Astrocyte (in vitro differentiated cells and primary cell): ENCODE measurements around the gene EGFLAM. TPM values are rescaled to one million over a fixed set of nuclear protein-coding genes. Genes with fewer than 3 reads are reported as not detected.

Source experiments
- DNase-seq: peaks from one replicate; pipeline ENCODE4 v3.0.0-alpha.2; 2010; ENCODE audit warnings: low read depth
- FAIRE-seq: peaks from 2 replicates; lab custom pipeline; 2011; peaks lifted over from hg19 to GRCh38; lab: Jason Lieb, UNC
- H2AFZ ChIP-seq: 2 replicates; pipeline ENCODE4 v1.6.0; 2012; ENCODE audit warnings: low read depth, low read length, inconsistent platforms
- H3K27ac ChIP-seq: 2 replicates; pipeline ENCODE4 v1.5.1; 2011; ENCODE audit warnings: low read depth, low read length, inconsistent platforms
- H3K27me3 ChIP-seq: 2 replicates; pipeline ENCODE4 v1.6.0; 2011; ENCODE audit warnings: low read length, inconsistent platforms; ENCODE audit not compliant: insufficient read depth
- H3K36me3 ChIP-seq: 2 replicates; pipeline ENCODE4 v1.5.1; 2011; ENCODE audit warnings: low read length, inconsistent platforms; ENCODE audit not compliant: insufficient read depth
- H3K4me1 ChIP-seq: 2 replicates; pipeline ENCODE4 v1.5.1; 2011; ENCODE audit warnings: low read length, inconsistent platforms; ENCODE audit not compliant: insufficient read depth
- H3K4me2 ChIP-seq: 2 replicates; pipeline ENCODE4 v1.6.0; 2012; ENCODE audit warnings: low read length, inconsistent platforms
- H3K4me3 ChIP-seq: 2 replicates; pipeline ENCODE4 v1.5.1; 2011; ENCODE audit warnings: low read depth, mild to moderate bottlenecking, low read length, inconsistent platforms; ENCODE audit not compliant: insufficient read depth
- H3K79me2 ChIP-seq: 2 replicates; pipeline ENCODE4 v1.6.0; 2012; ENCODE audit warnings: mild to moderate bottlenecking, low read length, inconsistent platforms; ENCODE audit not compliant: insufficient read depth
- H3K9ac ChIP-seq: 2 replicates; pipeline ENCODE4 v1.6.0; 2012; ENCODE audit warnings: mild to moderate bottlenecking, low read length, inconsistent platforms
- H3K9me3 ChIP-seq: 2 replicates; pipeline ENCODE4 v1.5.1; 2012; ENCODE audit warnings: low read depth, mild to moderate bottlenecking, low read length, inconsistent platforms; ENCODE audit not compliant: insufficient read depth
- H4K20me1 ChIP-seq: 2 replicates; pipeline ENCODE4 v1.6.0; 2012; ENCODE audit warnings: low read length, inconsistent platforms; ENCODE audit not compliant: insufficient read depth
- H3K27ac Mint-ChIP-seq: one replicate; pipeline ENCODE4 v1.8.0; 2021; ENCODE audit warnings: mild to moderate bottlenecking, mixed read lengths; ENCODE audit not compliant: unreplicated experiment
- H3K27me3 Mint-ChIP-seq: one replicate; pipeline ENCODE4 v1.8.0; 2021; ENCODE audit warnings: low read depth, mixed read lengths; ENCODE audit not compliant: unreplicated experiment
- H3K36me3 Mint-ChIP-seq: one replicate; pipeline ENCODE4 v1.8.0; 2021; ENCODE audit warnings: low read depth, mixed read lengths; ENCODE audit not compliant: unreplicated experiment
- H3K4me1 Mint-ChIP-seq: one replicate; pipeline ENCODE4 v1.8.0; 2021; ENCODE audit warnings: low read depth, mixed read lengths; ENCODE audit not compliant: unreplicated experiment
- H3K4me3 Mint-ChIP-seq: one replicate; pipeline ENCODE4 v1.8.0; 2021; ENCODE audit warnings: mild to moderate bottlenecking, moderate library complexity, mixed read lengths; ENCODE audit not compliant: unreplicated experiment
- H3K9me3 Mint-ChIP-seq: one replicate; pipeline ENCODE4 v1.8.0; 2021; ENCODE audit warnings: mild to moderate bottlenecking, mixed read lengths; ENCODE audit not compliant: unreplicated experiment
- EZH2 ChIP-seq: IDR thresholded peaks from 2 replicates; pipeline ENCODE4 v1.6.1; 2012; ENCODE audit warnings: mild to moderate bottlenecking, low read length, inconsistent platforms; ENCODE audit not compliant: insufficient read depth
- total RNA-seq: library from RNA; stranded (reverse); gene quantifications from 2 replicates; pipeline ENCODE4 v1.2.1, GENCODE V29; 2021
- TF ChIP-seq, protein P1 (sequence below): IDR thresholded peaks from 2 replicates; pipeline ENCODE4 v1.5.1; 2011; ENCODE audit warnings: low read depth, mild to moderate bottlenecking, inconsistent platforms, low read length, moderate library complexity; ENCODE audit not compliant: insufficient read depth

Gene EGFLAM
- total RNA-seq, 1 donor from 2014 or later: 1.0 TPM

DNA sequence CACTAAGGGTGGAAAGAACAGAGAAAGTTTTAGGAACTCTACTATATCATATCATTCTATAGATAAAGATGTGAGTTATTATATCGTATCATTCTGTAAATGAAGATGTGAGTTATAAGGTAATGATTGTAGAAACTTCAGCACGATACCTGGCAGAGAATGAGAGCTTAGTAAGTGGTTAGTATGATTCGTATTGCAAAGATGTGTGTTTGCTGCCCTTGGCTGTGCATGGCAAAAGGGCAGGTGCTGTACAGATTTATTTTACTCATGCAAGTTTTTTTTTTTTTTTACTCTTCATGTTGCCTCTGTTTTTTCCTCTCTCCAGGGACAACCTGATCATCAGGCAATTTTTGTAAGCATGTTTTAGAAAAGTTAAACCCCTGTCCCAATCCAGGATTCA, 83.3 kb downstream of the EGFLAM start:
- DNase-seq (no peak), FAIRE-seq (no peak)
- Mint-ChIP-seq H3K27me3 (peaks cover 3% of the 10 kb centered on the region), H3K27ac (no peak overlapping the region), H3K4me3 (no peak overlapping the region), H3K9me3 (no peaks in the 10 kb centered on the region), H3K4me1 (peaks cover 22% of the 10 kb centered on the region), H3K36me3 (no peaks in the 10 kb centered on the region)
- no peak overlapping the region for H3K9ac ChIP-seq
- H3K36me3 ChIP-seq: no peaks in the 10 kb centered on the region
- H3K4me3 ChIP-seq: no peak overlapping the region
- no peaks in the 10 kb centered on the region for H3K4me1 ChIP-seq
- no peaks in the 10 kb centered on the region for H4K20me1 ChIP-seq
- no peaks in the 10 kb centered on the region for H3K79me2 ChIP-seq
- H3K4me2 ChIP-seq: no peak overlapping the region
- H3K27ac ChIP-seq: no peak overlapping the region
- TF ChIP-seq EZH2: no peak
- TF ChIP-seq, protein P1, sequence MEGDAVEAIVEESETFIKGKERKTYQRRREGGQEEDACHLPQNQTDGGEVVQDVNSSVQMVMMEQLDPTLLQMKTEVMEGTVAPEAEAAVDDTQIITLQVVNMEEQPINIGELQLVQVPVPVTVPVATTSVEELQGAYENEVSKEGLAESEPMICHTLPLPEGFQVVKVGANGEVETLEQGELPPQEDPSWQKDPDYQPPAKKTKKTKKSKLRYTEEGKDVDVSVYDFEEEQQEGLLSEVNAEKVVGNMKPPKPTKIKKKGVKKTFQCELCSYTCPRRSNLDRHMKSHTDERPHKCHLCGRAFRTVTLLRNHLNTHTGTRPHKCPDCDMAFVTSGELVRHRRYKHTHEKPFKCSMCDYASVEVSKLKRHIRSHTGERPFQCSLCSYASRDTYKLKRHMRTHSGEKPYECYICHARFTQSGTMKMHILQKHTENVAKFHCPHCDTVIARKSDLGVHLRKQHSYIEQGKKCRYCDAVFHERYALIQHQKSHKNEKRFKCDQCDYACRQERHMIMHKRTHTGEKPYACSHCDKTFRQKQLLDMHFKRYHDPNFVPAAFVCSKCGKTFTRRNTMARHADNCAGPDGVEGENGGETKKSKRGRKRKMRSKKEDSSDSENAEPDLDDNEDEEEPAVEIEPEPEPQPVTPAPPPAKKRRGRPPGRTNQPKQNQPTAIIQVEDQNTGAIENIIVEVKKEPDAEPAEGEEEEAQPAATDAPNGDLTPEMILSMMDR: no peak
- H2AFZ ChIP-seq: no peak overlapping the region
- no peaks in the 10 kb centered on the region for H3K9me3 ChIP-seq
- peaks cover 9% of the 10 kb centered on the region for H3K27me3 ChIP-seq

DNA sequence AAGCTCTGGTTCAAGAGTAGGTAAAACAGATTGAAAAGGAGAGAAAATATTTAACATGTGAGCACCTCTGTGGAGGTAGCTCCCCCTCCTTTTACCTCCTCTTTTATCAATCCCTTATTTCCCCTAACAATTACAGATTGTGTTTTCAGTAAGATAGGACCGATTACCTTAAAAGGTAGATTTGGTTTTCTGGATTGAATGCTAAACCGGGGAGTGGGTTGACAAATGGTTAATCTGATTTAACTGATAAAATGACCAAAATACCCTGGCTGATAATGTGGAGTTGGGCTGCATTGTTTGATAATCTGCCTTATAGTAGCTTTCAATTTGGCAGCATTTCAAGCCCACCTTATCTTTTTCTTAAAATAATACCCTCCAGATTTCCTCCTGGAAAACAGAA, 83.9 kb downstream of the EGFLAM start:
- FAIRE-seq: no peak

DNA sequence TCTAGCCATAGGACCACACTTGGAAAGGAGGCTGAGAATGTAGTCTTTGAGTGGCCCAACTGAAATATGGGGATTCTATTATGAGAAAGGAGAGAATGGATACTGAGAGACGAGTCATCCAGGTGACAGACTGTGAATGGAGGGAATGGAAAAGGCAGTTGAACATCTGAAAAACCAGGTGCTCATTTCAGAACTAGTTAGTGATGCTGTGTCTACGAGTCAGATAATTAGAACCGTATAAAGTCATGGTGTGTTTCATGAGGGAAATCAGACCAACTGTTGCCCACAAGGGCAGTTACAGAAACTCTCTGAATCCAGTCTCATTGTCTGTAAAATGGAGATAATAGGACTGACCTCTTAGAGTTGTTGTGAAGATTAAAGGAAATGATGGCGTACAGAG, 86.5 kb downstream of the EGFLAM start:
- Histone ChIP-seq H3K4me1 (no peaks in the 10 kb centered on the region), H4K20me1 (no peaks in the 10 kb centered on the region), H3K79me2 (no peaks in the 10 kb centered on the region), H3K27me3 (peaks cover 9% of the 10 kb centered on the region), H3K9ac (no peak overlapping the region), H3K4me3 (no peak overlapping the region), H3K4me2 (no peak overlapping the region), H3K27ac (no peak overlapping the region), H2AFZ (no peak overlapping the region), H3K36me3 (no peaks in the 10 kb centered on the region), H3K9me3 (no peaks in the 10 kb centered on the region)
- DNase-seq (no peak), FAIRE-seq (no peak)
- no peaks in the 10 kb centered on the region for H3K36me3 Mint-ChIP-seq
- no peak overlapping the region for H3K4me3 Mint-ChIP-seq
- H3K4me1 Mint-ChIP-seq: peaks cover 20% of the 10 kb centered on the region
- TF ChIP-seq, protein P1: no peak
- no peak for TF ChIP-seq EZH2
- peaks cover 10% of the 10 kb centered on the region for H3K9me3 Mint-ChIP-seq
- H3K27ac Mint-ChIP-seq: no peak overlapping the region
- H3K27me3 Mint-ChIP-seq: peaks cover 6% of the 10 kb centered on the region

More for the DNA sequence above, 83.9 kb downstream of the EGFLAM start:
- H3K4me1 Mint-ChIP-seq: peaks cover 26% of the 10 kb centered on the region
- H3K79me2 ChIP-seq: no peaks in the 10 kb centered on the region
- no peak overlapping the region for H2AFZ ChIP-seq
- no peaks in the 10 kb centered on the region for H3K9me3 ChIP-seq
- no peak for TF ChIP-seq EZH2
- TF ChIP-seq, protein P1: no peak
- no peak for DNase-seq
- peaks cover 4% of the 10 kb centered on the region for H3K27me3 Mint-ChIP-seq
- H3K27ac Mint-ChIP-seq: no peak overlapping the region
- no peaks in the 10 kb centered on the region for H4K20me1 ChIP-seq
- H3K4me1 ChIP-seq: no peaks in the 10 kb centered on the region
- no peaks in the 10 kb centered on the region for H3K36me3 Mint-ChIP-seq
- H3K9ac ChIP-seq: no peak overlapping the region
- no peak overlapping the region for H3K4me3 ChIP-seq
- no peaks in the 10 kb centered on the region for H3K36me3 ChIP-seq
- peaks cover 9% of the 10 kb centered on the region for H3K27me3 ChIP-seq
- no peak overlapping the region for H3K4me2 ChIP-seq
- H3K9me3 Mint-ChIP-seq: peaks cover 4% of the 10 kb centered on the region
- H3K27ac ChIP-seq: no peak overlapping the region
- no peak overlapping the region for H3K4me3 Mint-ChIP-seq
